Activated CD4-positive, alpha-beta memory T cell treated with anti-CD3 and anti-CD28 coated beads, Interleukin-2, amount 10 ng/mL, durations not matched to agents 7 days and 5 days (primary cell): ENCODE results near the gene KCNA5. TPM values are rescaled to one million over a fixed set of nuclear protein-coding genes. Genes with fewer than 3 reads are reported as not detected.

ENCODE experiments used
- CTCF ChIA-PET: fragments of 350-600 bp; sonication (Branson Sonifier 250); formaldehyde crosslinking; loops from one replicate; lab custom pipeline; 2021; ENCODE audit warnings: antibody characterized with exemption, inconsistent platforms; lab: Charles Lee
- POLR2A ChIA-PET: fragments of 350-600 bp; sonication (Branson Sonifier 250); formaldehyde crosslinking; loops from one replicate; lab custom pipeline; 2021; ENCODE audit warnings: antibody characterized with exemption; lab: Charles Lee
- DNase-seq: peaks from one replicate; pipeline ENCODE4 v3.0.0-alpha.2; 2020
- H3K27ac Mint-ChIP-seq: one replicate; pipeline ENCODE4 v1.8.0; 2021; ENCODE audit warnings: mild to moderate bottlenecking, mixed read lengths
- H3K27me3 Mint-ChIP-seq: one replicate; pipeline ENCODE4 v1.8.0; 2021; ENCODE audit warnings: mixed read lengths
- H3K36me3 Mint-ChIP-seq: one replicate; pipeline ENCODE4 v1.8.0; 2021; ENCODE audit warnings: low read depth, mixed read lengths
- H3K4me1 Mint-ChIP-seq: one replicate; pipeline ENCODE4 v1.8.0; 2021; ENCODE audit warnings: mixed read lengths
- H3K4me3 Mint-ChIP-seq: one replicate; pipeline ENCODE4 v1.8.0; 2021; ENCODE audit warnings: mild to moderate bottlenecking, mixed read lengths
- H3K9me3 Mint-ChIP-seq: one replicate; pipeline ENCODE4 v1.8.0; 2021; ENCODE audit warnings: mixed read lengths
- total RNA-seq, 2 experiments: library from RNA; stranded (reverse); gene quantifications; one replicate each; pipeline ENCODE4 v1.2.3, GENCODE V29; 2021

The KCNA5 gene
- total RNA-seq, 2 experiments from 2014 or later = not detected

DNA sequence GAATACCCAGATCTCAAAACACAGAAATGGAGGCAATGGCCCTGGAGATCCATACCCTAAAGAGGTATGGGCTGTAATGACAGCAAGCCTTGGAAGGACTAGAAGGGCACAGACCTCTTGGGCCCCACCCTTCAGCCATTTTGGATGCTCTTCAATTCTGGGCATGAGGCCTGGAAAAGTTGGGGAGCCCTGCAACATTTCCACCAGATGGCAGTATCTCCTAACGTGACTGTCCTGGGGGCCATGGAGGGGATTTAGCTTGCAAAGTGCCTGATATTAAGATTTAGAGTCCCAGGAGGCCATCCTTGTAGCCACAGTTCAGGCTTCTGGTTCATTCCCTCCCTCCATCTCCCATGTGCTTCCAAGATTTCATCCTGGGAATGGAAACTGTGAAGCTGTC lies 30.2 kb downstream of the KCNA5 start:
- POLR2A ChIA-PET = no interaction called here

DNA sequence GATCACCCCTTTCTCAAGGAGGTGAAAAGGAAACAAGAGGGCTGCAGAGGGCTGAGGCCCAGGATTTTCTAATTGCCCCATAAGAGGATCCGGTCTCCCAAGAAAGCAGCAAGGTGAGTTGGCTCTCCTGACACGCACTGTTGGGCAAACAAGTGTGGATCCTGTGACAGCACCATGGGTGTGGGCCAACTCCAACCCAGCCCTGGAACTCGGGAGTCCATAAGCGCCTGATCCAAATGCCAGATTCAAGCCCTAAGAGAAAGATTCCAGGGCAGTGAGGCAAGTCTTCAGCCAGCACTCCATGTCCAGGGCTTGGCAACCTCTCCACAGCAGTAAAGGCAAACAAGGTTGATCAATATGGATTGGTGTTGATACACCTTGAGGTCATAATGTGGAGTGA lies 33.1 kb downstream of the KCNA5 start:
- ChIA-PET CTCF (no interaction called here), POLR2A (no interaction called here)
- Mint-ChIP-seq H3K36me3 (no peaks in the 10 kb centered on the region), H3K27me3 (peaks cover 4% of the 10 kb centered on the region), H3K9me3 (no peaks in the 10 kb centered on the region), H3K4me3 (no peak overlapping the region), H3K4me1 (no peaks in the 10 kb centered on the region), H3K27ac (no peak overlapping the region)
- DNase-seq = no peak

More for the DNA sequence above, 30.2 kb downstream of the KCNA5 start:
- Mint-ChIP-seq H3K9me3 (no peaks in the 10 kb centered on the region), H3K36me3 (no peaks in the 10 kb centered on the region), H3K4me3 (no peak overlapping the region), H3K27me3 (peaks cover 9% of the 10 kb centered on the region), H3K4me1 (no peaks in the 10 kb centered on the region), H3K27ac (no peak overlapping the region)
- CTCF ChIA-PET = no interaction called here
- no peak for DNase-seq

DNA sequence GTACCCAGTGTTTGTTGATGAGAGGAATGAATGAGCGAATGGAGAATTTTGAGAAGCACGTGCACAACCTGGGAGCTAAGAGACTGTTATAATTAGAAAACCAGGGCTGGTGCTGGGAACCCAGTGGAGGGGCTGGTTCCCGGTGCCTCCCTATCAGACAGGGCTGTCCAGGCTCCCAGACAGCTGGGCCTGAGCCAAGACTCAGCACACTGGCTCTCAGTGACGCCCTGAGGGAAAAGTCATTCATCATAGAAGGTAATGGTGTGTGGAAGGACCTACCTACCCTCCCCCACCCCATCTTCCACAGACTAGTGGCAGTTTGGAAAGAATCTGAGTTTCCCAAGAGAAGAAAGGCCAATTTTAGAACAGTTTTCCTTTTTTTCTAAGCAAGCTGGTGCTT lies 34.7 kb downstream of the KCNA5 start:
- no peaks in the 10 kb centered on the region for H3K36me3 Mint-ChIP-seq
- no peaks in the 10 kb centered on the region for H3K9me3 Mint-ChIP-seq
- DNase-seq = no peak
- H3K4me3 Mint-ChIP-seq = no peak overlapping the region
- H3K27ac Mint-ChIP-seq = no peak overlapping the region
- H3K4me1 Mint-ChIP-seq = no peaks in the 10 kb centered on the region
- POLR2A ChIA-PET = no interaction called here
- CTCF ChIA-PET = no interaction called here
- H3K27me3 Mint-ChIP-seq = peaks cover 12% of the 10 kb centered on the region

DNA sequence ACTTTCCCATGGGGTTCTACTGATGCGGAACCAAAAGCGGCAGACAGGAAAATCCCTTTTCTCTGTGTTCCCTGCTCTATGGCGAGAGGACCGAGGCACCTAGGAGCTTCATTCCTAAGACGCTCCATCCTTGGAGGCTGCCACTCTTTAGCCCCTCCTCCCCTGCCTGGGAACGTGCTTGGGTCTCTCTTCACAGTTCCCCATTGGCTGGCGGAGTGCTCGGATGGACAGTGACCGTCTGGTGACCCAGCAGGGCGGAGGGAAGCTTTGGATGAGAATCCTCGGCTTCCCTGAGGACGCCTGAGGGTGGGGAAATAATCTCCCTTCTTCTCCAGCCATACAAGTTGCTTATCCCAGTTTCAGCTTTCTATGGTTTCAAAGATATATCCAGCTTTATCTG lies 37.3 kb downstream of the KCNA5 start:
- no peaks in the 10 kb centered on the region for H3K36me3 Mint-ChIP-seq
- no peak overlapping the region for H3K4me3 Mint-ChIP-seq
- H3K27ac Mint-ChIP-seq = no peak overlapping the region
- ChIA-PET POLR2A (no interaction called here), CTCF (interaction anchor here (1.1 to 1.3 kb wide), 2 partner anchors 59 to 95 kb away, joined by 3 to 4 read pairs; no protein-coding TSS in a partner anchor)
- no peak for DNase-seq
- no peaks in the 10 kb centered on the region for H3K4me1 Mint-ChIP-seq
- peaks cover 13% of the 10 kb centered on the region for H3K27me3 Mint-ChIP-seq
- no peaks in the 10 kb centered on the region for H3K9me3 Mint-ChIP-seq

DNA sequence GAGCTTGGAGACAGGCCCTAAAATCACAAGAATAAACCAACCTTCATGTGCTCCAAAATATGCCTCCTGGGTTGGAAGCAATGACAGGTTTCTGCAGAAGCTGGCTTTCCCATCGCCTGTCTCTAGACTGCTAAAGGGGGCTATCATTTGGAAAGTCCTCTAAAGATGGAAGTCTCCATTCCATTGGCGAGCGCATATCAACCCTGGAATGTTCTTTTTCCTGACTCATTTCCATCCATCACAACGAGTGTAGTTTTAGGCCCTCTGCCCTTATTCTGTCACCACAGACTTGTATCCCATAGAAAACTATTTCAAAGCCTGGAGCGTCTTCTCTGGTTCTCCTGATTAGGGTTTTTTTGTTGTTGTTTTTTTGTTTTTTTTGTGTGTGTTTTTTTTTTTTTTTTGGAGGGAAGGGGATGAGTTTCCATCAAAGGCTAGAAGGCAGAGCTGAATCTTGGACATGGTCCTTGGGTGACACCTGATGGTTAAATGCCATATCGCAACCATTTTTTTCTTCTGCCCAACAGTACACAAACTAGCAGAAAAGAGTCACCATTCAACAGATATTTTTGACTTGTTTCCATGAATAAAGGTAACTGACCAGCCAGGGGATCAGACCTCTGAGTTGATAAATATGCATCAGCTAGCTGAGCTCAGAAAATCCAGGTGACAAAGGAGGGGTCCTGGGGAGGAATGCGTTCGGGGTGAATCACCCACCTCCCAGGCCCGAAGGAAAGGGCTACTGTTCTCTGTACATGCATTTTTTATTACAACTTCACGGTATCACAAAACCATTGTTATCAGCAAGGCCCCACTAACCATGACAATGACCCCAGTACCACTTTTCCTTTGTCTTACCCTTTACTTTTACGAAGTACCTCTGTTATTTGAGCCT lies 40.5 kb downstream of the KCNA5 start:
- H3K27ac Mint-ChIP-seq = no peak overlapping the region
- no peaks in the 10 kb centered on the region for H3K36me3 Mint-ChIP-seq
- CTCF ChIA-PET = interaction anchor here (0.6 to 3.5 kb wide), 8 partner anchors 10 to 357 kb away, joined by 3 to 11 read pairs (median 4); no protein-coding TSS in a partner anchor
- POLR2A ChIA-PET = no interaction called here
- H3K4me1 Mint-ChIP-seq = no peaks in the 10 kb centered on the region
- no peak overlapping the region for H3K4me3 Mint-ChIP-seq
- H3K27me3 Mint-ChIP-seq = peaks cover 10% of the 10 kb centered on the region
- no peak for DNase-seq
- no peaks in the 10 kb centered on the region for H3K9me3 Mint-ChIP-seq

DNA sequence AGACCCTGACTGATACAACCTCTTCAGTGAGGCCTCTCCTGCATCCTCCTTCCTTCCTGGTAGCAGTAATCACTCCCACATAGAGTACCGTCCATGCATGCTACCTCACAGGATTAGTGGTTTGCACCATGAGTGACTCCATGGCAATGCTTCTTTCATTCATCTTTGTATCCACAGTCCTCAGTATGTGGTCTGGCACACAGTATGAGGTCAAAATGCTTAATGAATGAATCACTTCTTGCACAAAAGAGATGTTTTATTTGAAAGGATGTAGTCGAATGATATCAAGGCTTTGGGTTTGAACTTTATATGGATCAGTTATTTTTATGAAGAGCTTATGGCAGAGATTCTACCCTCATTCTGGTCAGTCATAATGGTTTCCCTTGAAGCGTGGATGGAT lies 42.2 kb downstream of the KCNA5 start:
- CTCF ChIA-PET = interaction anchor here (1.1 kb wide), 1 partner anchor 229 kb away, joined by 4 read pairs; no protein-coding TSS in a partner anchor
- POLR2A ChIA-PET = no interaction called here
- Mint-ChIP-seq H3K27me3 (peaks cover 10% of the 10 kb centered on the region), H3K9me3 (no peaks in the 10 kb centered on the region), H3K36me3 (no peaks in the 10 kb centered on the region), H3K4me1 (no peaks in the 10 kb centered on the region), H3K4me3 (no peak overlapping the region), H3K27ac (no peak overlapping the region)
- no peak for DNase-seq

DNA sequence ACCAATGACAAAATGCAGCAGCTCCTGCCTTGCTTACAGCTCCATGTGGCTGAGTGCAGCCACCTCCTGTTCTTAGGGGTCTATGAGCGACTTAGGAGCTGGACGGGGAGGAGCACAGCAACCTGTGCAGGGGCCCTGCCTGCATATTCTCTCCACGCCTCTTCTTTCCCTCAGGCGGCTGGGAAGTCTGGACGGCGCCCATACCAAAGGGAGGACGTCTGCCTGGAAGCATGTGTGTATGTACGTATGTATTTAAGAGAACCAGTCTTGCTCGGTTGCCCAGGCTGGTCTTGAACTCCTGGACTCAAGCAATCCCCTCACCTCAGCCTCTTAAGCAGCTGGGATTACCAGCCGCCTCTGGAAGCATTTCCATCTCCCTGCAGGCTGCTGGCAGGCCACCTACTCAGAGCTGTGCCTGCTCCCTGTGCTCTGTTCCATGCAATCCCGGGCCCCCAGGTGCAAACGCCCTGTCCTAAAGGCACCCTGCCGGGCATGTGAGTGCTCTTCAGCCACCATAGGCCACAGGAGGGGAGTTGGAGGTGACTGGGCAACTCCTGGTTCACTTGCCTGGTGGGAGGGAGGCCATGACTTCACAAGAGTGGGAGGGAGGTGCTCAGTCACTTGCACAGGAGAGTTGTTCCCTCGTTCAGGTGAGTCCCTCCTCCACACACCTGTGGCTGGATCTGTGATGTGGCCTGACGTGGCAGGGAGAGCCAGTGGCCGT lies 44.3 kb downstream of the KCNA5 start:
- no peaks in the 10 kb centered on the region for H3K4me1 Mint-ChIP-seq
- peaks cover 14% of the 10 kb centered on the region for H3K27me3 Mint-ChIP-seq
- ChIA-PET CTCF (no interaction called here), POLR2A (no interaction called here)
- no peaks in the 10 kb centered on the region for H3K9me3 Mint-ChIP-seq
- H3K27ac Mint-ChIP-seq = no peak overlapping the region
- H3K36me3 Mint-ChIP-seq = no peaks in the 10 kb centered on the region
- DNase-seq = no peak
- no peak overlapping the region for H3K4me3 Mint-ChIP-seq

DNA sequence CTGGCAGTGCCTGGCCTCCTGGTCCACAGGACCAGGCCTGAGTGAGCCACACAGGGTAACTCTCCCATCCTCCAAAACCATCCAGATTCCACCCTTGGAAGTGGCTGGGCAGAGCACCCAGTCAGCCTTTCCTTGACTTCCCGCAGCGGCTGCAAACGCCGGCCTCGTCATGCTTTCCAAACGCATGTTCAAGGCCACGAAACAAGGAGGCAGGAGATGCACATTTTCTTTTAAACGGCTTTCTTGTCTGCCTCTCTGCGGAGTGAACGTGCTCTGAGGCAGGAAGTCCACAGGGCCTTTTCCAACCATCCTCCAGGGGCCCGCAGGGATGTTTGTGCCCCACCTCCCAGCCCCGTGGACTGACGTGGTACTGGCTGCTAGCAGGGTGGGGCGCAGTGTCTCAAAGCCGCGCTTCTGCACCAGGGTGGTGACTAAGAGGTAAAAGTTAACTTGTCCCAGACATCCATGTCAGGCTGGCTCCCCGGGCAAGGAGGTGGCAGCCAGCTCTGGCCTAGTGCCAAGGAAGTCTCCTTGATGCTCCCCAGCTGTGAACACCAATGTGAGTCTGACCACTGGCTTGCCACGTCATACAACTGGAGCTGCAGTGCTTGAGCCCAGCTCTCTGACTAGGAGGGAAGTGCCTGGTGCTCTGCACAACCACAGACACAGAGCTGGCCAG lies 45.0 kb downstream of the KCNA5 start:
- H3K36me3 Mint-ChIP-seq = no peaks in the 10 kb centered on the region
- H3K27ac Mint-ChIP-seq = no peak overlapping the region
- POLR2A ChIA-PET = no interaction called here
- H3K27me3 Mint-ChIP-seq = peaks cover 14% of the 10 kb centered on the region
- no peak for DNase-seq
- CTCF ChIA-PET = no interaction called here
- H3K4me3 Mint-ChIP-seq = no peak overlapping the region
- H3K9me3 Mint-ChIP-seq = no peaks in the 10 kb centered on the region
- no peaks in the 10 kb centered on the region for H3K4me1 Mint-ChIP-seq

DNA sequence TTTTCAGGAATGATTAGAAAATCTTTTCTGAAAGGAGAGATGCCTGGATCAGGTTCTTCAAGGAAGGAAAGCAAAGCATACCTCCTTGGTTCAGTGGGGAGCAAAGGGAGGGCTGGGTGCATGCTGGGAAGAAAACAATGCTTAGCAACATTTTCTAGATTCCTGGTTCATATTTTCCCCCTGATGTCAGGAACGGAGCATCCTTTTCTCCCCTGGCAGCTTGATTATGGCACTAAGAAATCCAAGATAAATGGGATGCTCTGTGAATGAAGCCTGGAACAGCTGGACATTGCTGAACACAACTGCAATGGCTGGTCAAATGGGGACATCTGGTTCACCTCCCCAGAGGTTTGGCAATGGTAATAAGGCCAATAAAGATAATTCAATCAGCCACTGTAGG lies 50.9 kb downstream of the KCNA5 start:
- Mint-ChIP-seq H3K36me3 (no peaks in the 10 kb centered on the region), H3K4me1 (no peaks in the 10 kb centered on the region), H3K27ac (no peak overlapping the region), H3K9me3 (no peaks in the 10 kb centered on the region), H3K27me3 (peaks cover 17% of the 10 kb centered on the region), H3K4me3 (no peak overlapping the region)
- POLR2A ChIA-PET = no interaction called here
- CTCF ChIA-PET = interaction anchor here (1.7 kb wide), 1 partner anchor 10 kb away, joined by 5 read pairs; no protein-coding TSS in a partner anchor
- no peak for DNase-seq

DNA sequence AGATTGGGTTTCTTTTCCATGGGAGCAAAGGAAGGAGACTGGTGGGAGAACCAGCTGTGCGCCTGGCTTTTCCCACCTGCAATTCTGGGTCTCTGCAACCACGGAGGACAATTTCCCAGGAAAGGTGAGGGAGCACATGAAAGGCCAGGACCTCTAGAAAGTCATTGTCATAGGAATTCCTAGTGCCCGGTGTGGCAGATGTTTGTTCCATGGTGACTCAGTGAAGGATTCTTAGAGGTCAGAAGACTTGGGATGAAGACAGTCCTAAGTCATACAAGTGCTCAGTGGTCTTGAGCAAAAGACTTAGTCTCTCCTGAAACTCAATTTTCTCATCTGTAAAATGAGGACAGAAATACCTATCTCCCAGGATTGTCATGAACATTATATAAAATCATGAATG lies 51.3 kb downstream of the KCNA5 start:
- CTCF ChIA-PET = no interaction called here

More for the DNA sequence above, 51.3 kb downstream of the KCNA5 start:
- no peak for DNase-seq
- H3K4me1 Mint-ChIP-seq = no peaks in the 10 kb centered on the region
- POLR2A ChIA-PET = no interaction called here
- H3K36me3 Mint-ChIP-seq = no peaks in the 10 kb centered on the region
- H3K27me3 Mint-ChIP-seq = peaks cover 17% of the 10 kb centered on the region
- no peaks in the 10 kb centered on the region for H3K9me3 Mint-ChIP-seq
- H3K4me3 Mint-ChIP-seq = no peak overlapping the region
- no peak overlapping the region for H3K27ac Mint-ChIP-seq
